GM21526 (cell line): ENCODE data around the gene TYMP.
"Not testable (repeated sequence)": the region's sequence is repeated elsewhere in the genome, so short reads cannot be mapped to it uniquely, and the experiment has no call there.

Experiments
- ATAC-seq: cut with Tn5 transposase; IDR thresholded peaks from one replicate; pipeline ENCODE4 v1.9.1; 2021; ENCODE audit warnings: moderate library complexity; ENCODE audit not compliant: unreplicated experiment, low FRiP score

TYMP gene

GRCh38 chr22:50525858-50526107, 4.0 kb downstream of the TYMP start:
- no peak for ATAC-seq

- ATAC-seq = peak; percentile 36
Observed at GRCh38 chr22:50525104-50525857, 4.5 kb downstream of the TYMP start, which contains the start of gene SCO2. Gene SCO2 (minus strand): TSS chr22:50525598. CDS start chr22:50524411, 1,187 bp downstream.

- ATAC-seq = no peak
Observed at GRCh38 chr22:50524676-50525103, 5.1 kb downstream of the TYMP start.

- ATAC-seq = no peak
Observed at GRCh38 chr22:50523806-50524675, 5.8 kb downstream of the TYMP start.

GRCh38 chr22:50523458-50523805, 6.4 kb downstream of the TYMP start:
- ATAC-seq = no peak

GRCh38 chr22:50522806-50523438, 6.9 kb downstream of the TYMP start:
- ATAC-seq = no peak

GRCh38 chr22:50522208-50522805, 7.5 kb downstream of the TYMP start:
- ATAC-seq = no peak

GRCh38 chr22:50521710-50522109, 8.1 kb downstream of the TYMP start:
- ATAC-seq = no peak

- no peak for ATAC-seq
Observed at GRCh38 chr22:50520826-50521453, 8.9 kb downstream of the TYMP start.

- not testable (repeated sequence) for ATAC-seq
Observed at GRCh38 chr22:50520184-50520583, 9.6 kb downstream of the TYMP start.

- no peak for ATAC-seq
Observed at GRCh38 chr22:50519151-50519550, 10.7 kb downstream of the TYMP start.

GRCh38 chr22:50518606-50519005, 11.2 kb downstream of the TYMP start:
- ATAC-seq = no peak

GRCh38 chr22:50517495-50518260, 12.1 kb downstream of the TYMP start:
- no peak for ATAC-seq

- ATAC-seq = no peak
Observed at GRCh38 chr22:50516891-50517290, 12.9 kb downstream of the TYMP start.

- no peak for ATAC-seq
Observed at GRCh38 chr22:50516068-50516467, 13.7 kb downstream of the TYMP start.

GRCh38 chr22:50513175-50513574, 16.6 kb downstream of the TYMP start:
- no peak for ATAC-seq

GRCh38 chr22:50508897-50509296, 20.9 kb downstream of the TYMP start:
- ATAC-seq = no peak

GRCh38 chr22:50507991-50508884, 21.6 kb downstream of the TYMP start, which contains the start of gene NCAPH2:
Gene NCAPH2 (plus strand): TSS chr22:50508224. CDS start chr22:50508338, 114 bp downstream.
- peak; percentile 52 for ATAC-seq
